KBM-7 (cell line): ENCODE measurements around the gene DCUN1D4.
A peak's percentile ranks its signal among the peaks of the same experiment; 100 is the strongest.

Source experiments
- DNase-seq: peaks from one replicate; pipeline ENCODE4 v3.0.0-alpha.2; 2015
- in situ Hi-C: fragments of 300-500 bp; cut with MboI; formaldehyde crosslinking; loops from 2 replicates; pipeline ENCODE4 v1.14.3; 2020; ENCODE audit warnings: low sequenced_read_pairs, low pct_unique_long_range_greater_than_20kb, mixed read lengths

DCUN1D4 gene

GRCh38 chr4:51842554-51843308 lies at the start of gene DCUN1D4:
Gene DCUN1D4 (plus strand): TSS chr4:51843153. CDS start chr4:51843243, 90 bp downstream.
- in situ Hi-C loops: no loop called here
- DNase-seq: peak; percentile 99

GRCh38 chr4:51820443-51821234 lies 22.3 kb upstream of the DCUN1D4 start:
- no peak for DNase-seq
- in situ Hi-C loops: no loop called here

- in situ Hi-C loops: no loop called here
- no peak for DNase-seq
Observed at GRCh38 chr4:51825341-51825740, 17.6 kb upstream of the DCUN1D4 start.

- in situ Hi-C loops: no loop called here
- DNase-seq: no peak
Observed at GRCh38 chr4:51830156-51830720, 12.7 kb upstream of the DCUN1D4 start.

GRCh38 chr4:51831133-51831532 lies 11.8 kb upstream of the DCUN1D4 start:
- peak; percentile 68 for DNase-seq
- in situ Hi-C loops: no loop called here

GRCh38 chr4:51833236-51833635 lies 9.7 kb upstream of the DCUN1D4 start:
- in situ Hi-C loops: no loop called here

GRCh38 chr4:51835079-51835478 lies 7.9 kb upstream of the DCUN1D4 start:
- in situ Hi-C loops: no loop called here

More at GRCh38 chr4:51833236-51833635, 9.7 kb upstream of the DCUN1D4 start:
- no peak for DNase-seq

GRCh38 chr4:51835855-51836254 lies 7.1 kb upstream of the DCUN1D4 start:
- in situ Hi-C loops: no loop called here
- no peak for DNase-seq

More at GRCh38 chr4:51835079-51835478, 7.9 kb upstream of the DCUN1D4 start:
- no peak for DNase-seq

GRCh38 chr4:51836549-51836948 lies 6.4 kb upstream of the DCUN1D4 start:
- DNase-seq: peak; percentile 42
- in situ Hi-C loops: no loop called here

GRCh38 chr4:51840781-51841180 lies 2.2 kb upstream of the DCUN1D4 start:
- no peak for DNase-seq
- in situ Hi-C loops: no loop called here

- no peak for DNase-seq
- in situ Hi-C loops: no loop called here
Observed at GRCh38 chr4:51842167-51842553, 793 bp upstream of the DCUN1D4 start.

- DNase-seq: peak; percentile 9
- in situ Hi-C loops: no loop called here
Observed at GRCh38 chr4:51843309-51844152, 578 bp downstream of the DCUN1D4 start.

- peak; percentile 97 for DNase-seq
- in situ Hi-C loops: no loop called here
Observed at GRCh38 chr4:51844153-51845054, 1.5 kb downstream of the DCUN1D4 start.

- in situ Hi-C loops: no loop called here
- DNase-seq: no peak
Observed at GRCh38 chr4:51845055-51845426, 2.1 kb downstream of the DCUN1D4 start.

GRCh38 chr4:51845711-51846110 lies 2.8 kb downstream of the DCUN1D4 start:
- in situ Hi-C loops: no loop called here
- no peak for DNase-seq

GRCh38 chr4:51849430-51849829 lies 6.5 kb downstream of the DCUN1D4 start:
- DNase-seq: no peak
- in situ Hi-C loops: no loop called here

- DNase-seq: no peak
- in situ Hi-C loops: no loop called here
Observed at GRCh38 chr4:51850294-51850693, 7.3 kb downstream of the DCUN1D4 start.
